Nucleus accumbens (tissue), 56 donors: ENCODE measurements around the gene ANO10.
"Not testable (repeated sequence)": the region's sequence is repeated elsewhere in the genome, so short reads cannot be mapped to it uniquely, and the experiment has no call there.

Experiments
- DNase-seq, 56 donors: peaks; one replicate each; lab custom pipeline; 2025; lab: John Stamatoyannopoulos, UW

Gene ANO10

GRCh38 chr3:43584043-43584826 lies 37.6 kb downstream of the ANO10 start:
- DNase-seq = no peak

GRCh38 chr3:43583481-43583880 lies 38.3 kb downstream of the ANO10 start:
- no peak for DNase-seq

DNA sequence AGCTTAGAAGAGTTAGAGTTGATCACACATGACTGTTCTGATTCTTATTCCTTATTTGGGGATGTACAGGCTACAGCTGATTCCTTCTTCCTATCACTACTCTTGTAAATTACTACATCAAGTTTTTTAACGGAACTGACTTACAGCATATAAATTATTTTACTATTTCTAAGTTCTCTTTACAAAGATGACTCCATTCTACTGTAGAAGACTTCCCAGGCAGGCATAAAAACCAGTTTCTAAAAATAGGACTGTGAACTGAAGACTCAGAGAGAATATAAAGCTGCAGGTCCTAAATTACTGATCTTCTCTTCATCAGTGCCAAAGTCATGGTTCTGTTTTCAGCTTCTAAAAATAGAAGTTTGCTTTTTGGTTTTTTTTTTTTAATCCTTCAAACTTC lies 38.9 kb downstream of the ANO10 start:
- no peak for DNase-seq

DNA sequence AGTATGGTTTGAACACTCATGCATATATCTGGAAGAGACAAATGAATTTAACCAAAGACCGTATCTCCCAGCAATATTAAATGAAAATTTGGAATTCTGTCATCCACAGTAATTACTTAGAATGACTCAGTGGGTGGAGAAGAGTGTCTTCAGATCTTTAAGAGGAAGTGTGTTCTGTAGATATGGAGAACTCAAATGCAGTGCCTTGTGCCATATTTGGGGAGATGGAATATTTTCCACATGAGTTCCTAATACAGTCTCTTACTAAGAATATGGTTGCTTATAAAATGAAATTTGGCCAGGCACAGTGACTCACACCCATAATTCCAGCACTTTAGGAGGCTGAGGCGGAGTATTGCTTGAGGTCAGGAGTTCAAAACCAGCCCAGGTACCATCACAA lies 40.5 kb downstream of the ANO10 start:
- DNase-seq = no peak

DNA sequence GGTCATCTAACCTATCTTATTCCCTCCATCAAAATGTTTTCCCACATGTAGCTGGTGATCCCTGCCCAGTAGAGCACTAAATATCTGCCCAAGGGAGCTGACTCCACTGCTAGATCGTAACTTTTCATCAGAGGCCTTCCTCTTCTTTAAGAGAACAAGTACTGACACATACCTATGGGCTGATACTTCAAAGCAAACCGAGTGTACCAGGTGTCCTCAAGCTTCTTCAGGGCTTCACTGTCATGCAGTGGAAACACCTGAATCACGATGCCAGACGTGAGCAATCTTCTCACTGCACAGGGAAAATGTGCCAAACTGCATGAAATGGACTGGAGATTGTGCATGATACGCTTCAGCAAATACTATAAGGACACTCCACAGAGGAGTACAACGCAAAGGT lies 41.6 kb downstream of the ANO10 start:
- no peak for DNase-seq

DNA sequence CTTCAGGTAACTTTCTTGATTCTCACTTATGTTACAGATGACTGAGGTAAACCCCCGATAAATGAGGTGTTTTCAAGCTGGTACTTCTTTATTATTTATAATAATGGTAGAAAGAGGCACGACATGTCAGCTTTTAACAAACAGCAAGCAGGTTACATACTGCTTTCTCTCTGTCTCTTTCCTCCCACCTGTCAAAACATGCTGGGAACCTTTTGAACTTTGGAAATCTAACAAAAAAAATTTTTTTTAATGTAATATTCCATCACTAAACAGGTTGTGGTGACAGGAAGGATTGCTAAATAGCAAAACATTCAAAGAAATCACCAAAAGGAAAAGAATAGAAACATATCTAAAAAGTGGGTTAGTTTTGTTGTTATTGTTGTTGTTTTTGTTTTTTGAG lies 48.2 kb downstream of the ANO10 start:
- DNase-seq = no peak

GRCh38 chr3:43565661-43566341 lies 56.0 kb downstream of the ANO10 start:
- DNase-seq = not testable (repeated sequence)

DNA sequence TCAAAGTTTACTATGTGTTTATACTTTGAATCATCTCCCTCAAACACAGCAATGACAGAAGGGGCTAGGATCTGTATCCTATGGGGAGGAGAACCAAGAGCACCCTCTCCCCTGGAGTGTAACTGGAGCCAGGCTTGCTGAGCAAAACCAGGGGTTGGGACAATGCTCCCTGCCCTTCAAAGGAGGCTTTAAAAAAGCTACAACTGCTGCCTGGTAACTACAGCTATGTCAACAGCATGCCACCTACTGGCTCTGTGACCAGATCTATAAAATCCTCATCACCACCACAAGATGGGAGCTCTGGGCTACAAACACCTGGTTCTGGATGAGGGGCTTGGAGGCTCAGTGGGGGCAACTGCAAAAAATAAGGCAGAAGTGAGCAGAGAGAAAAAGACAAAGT lies 61.9 kb downstream of the ANO10 start:
- no peak for DNase-seq

GRCh38 chr3:43558171-43558570 lies 63.6 kb downstream of the ANO10 start:
- DNase-seq = no peak

DNA sequence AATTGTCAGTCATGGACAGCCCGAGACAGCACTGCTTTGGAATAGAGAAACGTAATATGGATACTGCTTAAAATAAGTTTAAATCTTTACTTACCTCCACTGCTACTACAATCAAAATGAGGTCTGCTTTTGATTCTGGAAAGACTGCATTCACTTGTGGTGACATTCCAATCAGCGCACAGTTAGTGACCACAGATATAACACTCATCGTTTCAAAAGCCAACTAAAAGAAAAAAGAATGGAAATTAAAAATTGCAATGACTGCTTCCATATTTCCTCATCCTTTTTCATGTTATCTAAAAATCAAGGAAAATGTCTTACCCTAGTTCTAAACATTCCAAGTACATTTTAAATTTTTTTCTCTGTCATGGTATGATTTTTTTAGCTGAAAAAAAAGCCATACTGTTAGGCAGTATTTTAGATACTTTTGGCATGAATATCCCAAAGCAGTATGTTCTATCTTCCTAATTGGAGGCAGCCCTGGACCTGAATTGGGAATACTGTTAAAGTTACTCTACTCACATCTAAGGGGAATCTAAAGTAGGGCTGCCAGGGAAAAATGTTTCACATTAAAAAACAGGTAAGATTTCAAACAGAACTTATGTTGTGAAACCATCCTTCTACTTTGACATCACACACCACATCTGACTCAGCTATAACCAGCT lies 72.1 kb downstream of the ANO10 start:
- DNase-seq = no peak

DNA sequence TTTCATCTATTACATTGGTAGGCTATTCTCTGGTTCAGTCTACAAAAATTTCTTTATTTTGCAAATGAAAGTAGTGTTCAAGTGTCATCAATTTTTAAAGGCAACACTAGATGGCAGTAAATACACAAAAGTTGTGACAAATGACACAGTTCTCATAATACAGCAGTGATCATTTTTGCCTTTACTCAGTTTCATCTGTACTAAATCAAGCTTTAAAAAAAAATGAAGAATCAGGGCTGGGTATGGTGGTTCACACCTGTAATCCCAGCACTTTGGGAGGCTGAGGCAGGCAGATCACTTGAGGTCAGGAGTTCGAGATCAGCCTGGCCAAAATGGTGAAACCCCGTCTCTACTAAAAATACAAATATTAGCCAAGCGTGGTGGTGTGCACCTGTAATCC lies 77.5 kb downstream of the ANO10 start:
- not testable (repeated sequence) for DNase-seq

- no peak for DNase-seq
These were observed 79.3 kb downstream of the ANO10 start for GRCh38 chr3:43542328-43543043.

DNA sequence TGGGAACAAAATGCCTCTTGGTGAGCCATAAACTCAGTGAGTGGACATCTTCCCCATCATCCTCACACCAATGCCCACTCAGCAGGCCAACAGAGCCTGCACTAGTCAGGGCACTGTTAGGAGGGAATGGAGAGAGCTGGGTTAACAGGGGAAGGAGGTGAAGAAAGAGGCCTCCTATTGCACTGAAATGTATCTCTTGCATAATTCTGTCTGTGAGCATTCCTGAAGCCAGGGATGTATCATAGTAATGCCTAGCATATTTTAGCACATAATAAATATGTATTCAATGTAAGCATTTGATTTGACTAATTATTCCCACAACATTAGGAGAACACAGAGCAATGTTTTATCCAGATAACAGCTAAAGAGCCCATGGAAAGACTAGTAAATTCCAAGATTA lies 81.2 kb downstream of the ANO10 start:
- DNase-seq = no peak

GRCh38 chr3:43539321-43539720 lies 82.5 kb downstream of the ANO10 start:
- DNase-seq = no peak

GRCh38 chr3:43537225-43537624 lies 84.6 kb downstream of the ANO10 start:
- DNase-seq = no peak

DNA sequence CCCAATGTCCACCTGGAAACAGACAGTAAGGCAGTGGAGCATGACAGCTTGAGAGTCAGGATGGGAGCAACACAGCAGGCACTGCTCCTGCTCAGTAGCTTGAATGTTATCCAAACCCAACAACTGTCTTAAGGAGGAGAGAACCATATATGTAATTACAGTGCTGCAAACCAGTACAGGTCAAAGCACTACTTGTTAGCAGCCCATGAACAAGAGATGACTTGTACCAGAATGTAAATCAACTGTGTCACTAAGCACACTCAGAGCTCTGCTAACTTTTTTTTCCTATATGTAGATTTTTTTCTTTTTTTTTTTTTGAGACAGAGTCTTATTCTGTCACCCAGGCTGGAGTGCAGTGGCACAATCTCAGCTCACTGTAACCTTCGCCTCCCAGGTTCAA lies 87.1 kb downstream of the ANO10 start:
- no peak for DNase-seq

DNA sequence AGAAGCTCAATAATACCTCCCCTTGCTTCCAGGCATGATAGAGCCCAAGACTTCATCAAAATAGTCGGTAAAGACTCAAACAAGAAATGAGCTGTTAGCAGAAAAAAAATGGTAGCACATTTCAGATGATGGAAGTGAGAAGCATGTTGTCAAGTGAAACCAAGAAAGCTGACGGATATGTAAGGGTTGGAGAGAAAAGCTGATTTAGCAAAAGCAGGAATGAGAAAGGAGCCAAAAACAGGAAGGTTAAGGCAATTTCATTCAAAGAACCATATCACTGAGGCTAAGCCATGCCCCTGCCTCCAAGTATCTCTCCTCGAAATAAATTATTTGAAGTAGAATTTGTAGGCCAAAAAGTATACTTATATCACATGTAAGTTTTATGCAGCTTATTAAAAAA lies 88.8 kb downstream of the ANO10 start:
- no peak for DNase-seq

DNA sequence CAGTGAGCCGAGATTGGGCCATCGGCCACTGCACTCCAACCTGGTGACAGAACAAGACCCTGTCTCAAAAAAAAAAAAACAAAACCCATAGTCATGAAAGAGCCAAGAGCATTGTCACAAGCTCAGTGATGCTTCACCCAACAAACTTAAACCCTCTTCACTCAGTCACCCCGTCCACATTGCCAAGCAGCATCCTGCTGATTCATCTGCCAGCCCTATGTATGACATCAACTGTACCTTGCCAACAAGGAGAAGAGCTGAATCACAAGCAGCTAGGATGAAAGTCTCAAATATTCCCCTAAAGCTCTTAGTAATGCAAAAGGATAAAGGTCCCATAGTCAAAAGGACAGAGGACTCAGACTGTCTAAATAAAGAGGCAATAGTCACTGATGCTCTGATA lies 90.0 kb downstream of the ANO10 start:
- peak in 9 of 56 donors; percentile 1 to 33 (median 10) for DNase-seq

- no peak for DNase-seq
These were observed 93.2 kb downstream of the ANO10 start for GRCh38 chr3:43528498-43529099.

- no peak for DNase-seq
These were observed 94.9 kb downstream of the ANO10 start for GRCh38 chr3:43526956-43527355.
